B cell (primary cell): ENCODE measurements around the gene HPRT1.

ENCODE experiments used
- CTCF ChIP-seq: fragments of 200-600 bp; IDR thresholded peaks from one replicate; pipeline ENCODE4 v1.8.0; 2022; ENCODE audit warnings: antibody characterized with exemption, mild to moderate bottlenecking
- EZH2 ChIP-seq: IDR thresholded peaks from 2 replicates; pipeline ENCODE4 v1.6.1; 2012; ENCODE audit warnings: borderline replicate concordance, low read depth, mild to moderate bottlenecking, moderate library complexity, low read length; ENCODE audit not compliant: insufficient read depth, poor library complexity, severe bottlenecking

DNA sequence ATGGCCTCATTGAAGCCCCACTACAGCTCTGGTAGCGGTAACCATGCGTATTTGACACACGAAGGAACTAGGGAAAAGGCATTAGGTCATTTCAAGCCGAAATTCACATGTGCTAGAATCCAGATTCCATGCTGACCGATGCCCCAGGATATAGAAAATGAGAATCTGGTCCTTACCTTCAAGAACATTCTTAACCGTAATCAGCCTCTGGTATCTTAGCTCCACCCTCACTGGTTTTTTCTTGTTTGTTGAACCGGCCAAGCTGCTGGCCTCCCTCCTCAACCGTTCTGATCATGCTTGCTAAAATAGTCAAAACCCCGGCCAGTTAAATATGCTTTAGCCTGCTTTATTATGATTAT lies 876 bp downstream of the HPRT1 start:
- no peak for TF ChIP-seq CTCF
- TF ChIP-seq EZH2 = no peak
